Stimulated activated naive B cell treated with anti-CD40 and anti-IgM and Interleukin-4, amounts not matched to agents 10 μg/mL and 1 μg/mL and 100 μg/mL, for 72 hours (primary cell): Measurements from ENCODE around the gene ANK3.

Experiments used
- ATAC-seq, 2 donors: fragments of 150-1000 bp; cut with Tn5 transposase; replicated peaks; 2 replicates each; pipeline ENCODE4 v1.10.0; 2021; ENCODE audit warnings: moderate library complexity in 1 of 2
- DNase-seq: peaks from one replicate; pipeline ENCODE4 v3.0.0; 2021
- H3K27ac Mint-ChIP-seq: one replicate; pipeline ENCODE4 v1.8.0; 2022; ENCODE audit warnings: mild to moderate bottlenecking, mixed read lengths
- H3K27me3 Mint-ChIP-seq, 2 donors: one replicate each; pipeline ENCODE4 v1.8.0; 2022; ENCODE audit warnings: mixed read lengths in 2 of 2
- H3K36me3 Mint-ChIP-seq, 2 donors: one replicate each; pipeline ENCODE4 v1.8.0; 2022; ENCODE audit warnings: mixed read lengths in 2 of 2, mild to moderate bottlenecking in 1 of 2
- H3K4me1 Mint-ChIP-seq, 2 donors: one replicate each; pipeline ENCODE4 v1.8.0; 2022; ENCODE audit warnings: mixed read lengths in 2 of 2, mild to moderate bottlenecking in 1 of 2
- H3K4me3 Mint-ChIP-seq, 2 donors: one replicate each; pipeline ENCODE4 v1.8.0; 2022; ENCODE audit warnings: mild to moderate bottlenecking in 2 of 2, mixed read lengths in 2 of 2, moderate library complexity in 1 of 2
- H3K9me3 Mint-ChIP-seq, 2 donors: one replicate each; pipeline ENCODE4 v1.8.0; 2022; ENCODE audit warnings: mixed read lengths in 2 of 2, mild to moderate bottlenecking in 1 of 2

ANK3 gene

GRCh38 chr10:60377955-60378354, 11.7 kb downstream of the ANK3 start:
- H3K4me3 Mint-ChIP-seq: no peak overlapping the region
- peaks cover 4 to 13% of the 10 kb centered on the region in 2 donors for H3K4me1 Mint-ChIP-seq
- no peak for ATAC-seq
- peaks cover 0 to 6% of the 10 kb centered on the region in 2 donors for H3K27me3 Mint-ChIP-seq
- DNase-seq: no peak
- H3K36me3 Mint-ChIP-seq: peaks cover 0 to 3% of the 10 kb centered on the region in 2 donors
- no peaks in the 10 kb centered on the region for H3K9me3 Mint-ChIP-seq
- H3K27ac Mint-ChIP-seq: no peak overlapping the region

- Mint-ChIP-seq H3K36me3 (peaks cover 0 to 3% of the 10 kb centered on the region in 2 donors), H3K9me3 (no peaks in the 10 kb centered on the region), H3K4me1 (peaks cover 2 to 9% of the 10 kb centered on the region in 2 donors), H3K4me3 (no peak overlapping the region), H3K27me3 (peaks cover 0 to 6% of the 10 kb centered on the region in 2 donors), H3K27ac (no peak overlapping the region)
- ATAC-seq (no peak), DNase-seq (no peak)
These were observed 12.7 kb downstream of the ANK3 start for GRCh38 chr10:60377042-60377352.

- Mint-ChIP-seq H3K9me3 (no peaks in the 10 kb centered on the region), H3K36me3 (peaks cover 0 to 3% of the 10 kb centered on the region in 2 donors), H3K27me3 (peaks cover 0 to 6% of the 10 kb centered on the region in 2 donors), H3K4me1 (peaks cover 0 to 6% of the 10 kb centered on the region in 2 donors), H3K27ac (no peak overlapping the region), H3K4me3 (no peak overlapping the region)
- ATAC-seq (no peak), DNase-seq (no peak)
These were observed 13.2 kb downstream of the ANK3 start for GRCh38 chr10:60376221-60377041.

GRCh38 chr10:60375293-60376004, 14.2 kb downstream of the ANK3 start:
- no peak for DNase-seq
- H3K27ac Mint-ChIP-seq: no peak overlapping the region
- no peak for ATAC-seq

GRCh38 chr10:60374836-60375235, 14.8 kb downstream of the ANK3 start:
- peaks cover 0 to 6% of the 10 kb centered on the region in 2 donors for H3K27me3 Mint-ChIP-seq
- DNase-seq: no peak
- H3K27ac Mint-ChIP-seq: no peak overlapping the region

More at GRCh38 chr10:60375293-60376004, 14.2 kb downstream of the ANK3 start:
- no peaks in the 10 kb centered on the region for H3K9me3 Mint-ChIP-seq
- peaks cover 3 to 6% of the 10 kb centered on the region in 2 donors for H3K4me1 Mint-ChIP-seq
- no peak overlapping the region for H3K4me3 Mint-ChIP-seq
- peaks cover 0 to 6% of the 10 kb centered on the region in 2 donors for H3K27me3 Mint-ChIP-seq
- peaks cover 0 to 3% of the 10 kb centered on the region in 2 donors for H3K36me3 Mint-ChIP-seq

GRCh38 chr10:60372436-60372835, 17.2 kb downstream of the ANK3 start:
- Mint-ChIP-seq H3K4me1 (peaks cover 3 to 6% of the 10 kb centered on the region in 2 donors), H3K36me3 (peaks cover 0 to 3% of the 10 kb centered on the region in 2 donors), H3K9me3 (no peaks in the 10 kb centered on the region), H3K4me3 (no peak overlapping the region), H3K27ac (no peak overlapping the region), H3K27me3 (peaks cover 0 to 6% of the 10 kb centered on the region in 2 donors)
- DNase-seq: no peak
- ATAC-seq: no peak

More at GRCh38 chr10:60374836-60375235, 14.8 kb downstream of the ANK3 start:
- Mint-ChIP-seq H3K9me3 (no peaks in the 10 kb centered on the region), H3K36me3 (peaks cover 0 to 3% of the 10 kb centered on the region in 2 donors), H3K4me1 (peaks cover 3 to 6% of the 10 kb centered on the region in 2 donors), H3K4me3 (no peak overlapping the region)
- no peak for ATAC-seq

GRCh38 chr10:60369547-60369930, 20.1 kb downstream of the ANK3 start:
- Mint-ChIP-seq H3K36me3 (peaks cover 0 to 2% of the 10 kb centered on the region in 2 donors), H3K27me3 (peaks cover 0 to 6% of the 10 kb centered on the region in 2 donors), H3K27ac (no peak overlapping the region), H3K4me1 (peaks cover 0 to 3% of the 10 kb centered on the region in 2 donors), H3K9me3 (no peaks in the 10 kb centered on the region), H3K4me3 (no peak overlapping the region)
- DNase-seq: no peak
- no peak for ATAC-seq

GRCh38 chr10:60368875-60369546, 20.7 kb downstream of the ANK3 start:
- no peaks in the 10 kb centered on the region for H3K36me3 Mint-ChIP-seq
- no peak overlapping the region for H3K4me3 Mint-ChIP-seq
- H3K27ac Mint-ChIP-seq: no peak overlapping the region
- peaks cover 0 to 6% of the 10 kb centered on the region in 2 donors for H3K27me3 Mint-ChIP-seq
- no peak for DNase-seq
- peaks cover 0 to 3% of the 10 kb centered on the region in 2 donors for H3K4me1 Mint-ChIP-seq
- H3K9me3 Mint-ChIP-seq: no peaks in the 10 kb centered on the region
- no peak for ATAC-seq

- H3K4me3 Mint-ChIP-seq: no peak overlapping the region
- no peaks in the 10 kb centered on the region for H3K9me3 Mint-ChIP-seq
- no peak for ATAC-seq
- H3K27ac Mint-ChIP-seq: no peak overlapping the region
- DNase-seq: no peak
- H3K36me3 Mint-ChIP-seq: no peaks in the 10 kb centered on the region
- H3K27me3 Mint-ChIP-seq: no peaks in the 10 kb centered on the region
- peaks cover 0 to 4% of the 10 kb centered on the region in 2 donors for H3K4me1 Mint-ChIP-seq
These were observed 21.8 kb downstream of the ANK3 start for GRCh38 chr10:60367901-60368300.

- Mint-ChIP-seq H3K27ac (no peak overlapping the region), H3K4me3 (no peak overlapping the region), H3K4me1 (peaks cover 0 to 4% of the 10 kb centered on the region in 2 donors), H3K36me3 (no peaks in the 10 kb centered on the region), H3K27me3 (no peaks in the 10 kb centered on the region), H3K9me3 (no peaks in the 10 kb centered on the region)
- ATAC-seq (no peak), DNase-seq (no peak)
These were observed 22.2 kb downstream of the ANK3 start for GRCh38 chr10:60367431-60367830.

GRCh38 chr10:60367024-60367423, 22.7 kb downstream of the ANK3 start:
- no peak for ATAC-seq
- no peaks in the 10 kb centered on the region for H3K27me3 Mint-ChIP-seq
- H3K36me3 Mint-ChIP-seq: no peaks in the 10 kb centered on the region
- H3K4me1 Mint-ChIP-seq: peaks cover 0 to 4% of the 10 kb centered on the region in 2 donors
- H3K4me3 Mint-ChIP-seq: no peak overlapping the region
- no peak overlapping the region for H3K27ac Mint-ChIP-seq
- no peak for DNase-seq
- H3K9me3 Mint-ChIP-seq: no peaks in the 10 kb centered on the region

GRCh38 chr10:60363187-60363586, 26.5 kb downstream of the ANK3 start:
- Mint-ChIP-seq H3K27ac (no peak overlapping the region), H3K27me3 (no peaks in the 10 kb centered on the region), H3K9me3 (no peaks in the 10 kb centered on the region), H3K36me3 (no peaks in the 10 kb centered on the region), H3K4me1 (peaks cover 0 to 2% of the 10 kb centered on the region in 2 donors), H3K4me3 (no peak overlapping the region)
- ATAC-seq (no peak), DNase-seq (no peak)

- H3K36me3 Mint-ChIP-seq: no peaks in the 10 kb centered on the region
- H3K9me3 Mint-ChIP-seq: no peaks in the 10 kb centered on the region
- peaks cover 0 to 2% of the 10 kb centered on the region in 2 donors for H3K4me1 Mint-ChIP-seq
- no peak overlapping the region for H3K27ac Mint-ChIP-seq
- no peak for DNase-seq
- ATAC-seq: no peak
- H3K27me3 Mint-ChIP-seq: no peaks in the 10 kb centered on the region
- H3K4me3 Mint-ChIP-seq: no peak overlapping the region
These were observed 27.2 kb downstream of the ANK3 start for GRCh38 chr10:60362461-60362860.

GRCh38 chr10:60359066-60359465, 30.6 kb downstream of the ANK3 start:
- no peak for DNase-seq

More at GRCh38 chr10:60359066-60359465, 30.6 kb downstream of the ANK3 start:
- Mint-ChIP-seq H3K9me3 (no peaks in the 10 kb centered on the region), H3K27me3 (no peaks in the 10 kb centered on the region), H3K4me3 (no peak overlapping the region), H3K27ac (no peak overlapping the region), H3K4me1 (peaks cover 2 to 4% of the 10 kb centered on the region in 2 donors), H3K36me3 (no peaks in the 10 kb centered on the region)
- ATAC-seq: no peak
